Stimulated activated CD4-positive, alpha-beta T cell treated with anti-CD3 and anti-CD28 coated beads, Interleukin-1b, Interleukin-23, amount 100 ng/mL, for 1 hour (primary cell): ENCODE results near the gene RBBP7.

ENCODE experiments used
- DNase-seq, 2 donors: peaks; one replicate each; pipeline ENCODE4 v3.0.0-alpha.2; 2020; ENCODE audit warnings: low read depth in 2 of 2

RBBP7 gene

DNA sequence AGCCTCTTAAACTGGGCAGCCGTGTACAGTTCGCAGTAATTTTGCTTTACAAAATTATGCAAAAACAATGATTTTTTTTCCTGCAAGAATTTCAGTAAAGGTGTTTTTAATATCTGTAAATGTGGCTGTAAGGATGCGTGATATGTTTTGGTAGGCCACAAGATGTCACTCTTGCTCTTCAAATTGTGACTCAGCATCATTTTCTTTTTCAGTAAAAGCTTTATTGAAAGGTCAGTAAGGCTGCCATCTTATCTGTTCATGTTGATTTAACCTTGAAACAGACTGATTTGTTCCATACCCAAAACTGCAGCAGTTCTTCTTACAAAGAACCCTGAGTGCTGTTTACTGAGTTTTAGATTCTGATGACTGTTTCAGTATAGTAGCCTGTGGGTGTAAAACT lies 44.0 kb downstream of the RBBP7 start:
- DNase-seq, result no peak

DNA sequence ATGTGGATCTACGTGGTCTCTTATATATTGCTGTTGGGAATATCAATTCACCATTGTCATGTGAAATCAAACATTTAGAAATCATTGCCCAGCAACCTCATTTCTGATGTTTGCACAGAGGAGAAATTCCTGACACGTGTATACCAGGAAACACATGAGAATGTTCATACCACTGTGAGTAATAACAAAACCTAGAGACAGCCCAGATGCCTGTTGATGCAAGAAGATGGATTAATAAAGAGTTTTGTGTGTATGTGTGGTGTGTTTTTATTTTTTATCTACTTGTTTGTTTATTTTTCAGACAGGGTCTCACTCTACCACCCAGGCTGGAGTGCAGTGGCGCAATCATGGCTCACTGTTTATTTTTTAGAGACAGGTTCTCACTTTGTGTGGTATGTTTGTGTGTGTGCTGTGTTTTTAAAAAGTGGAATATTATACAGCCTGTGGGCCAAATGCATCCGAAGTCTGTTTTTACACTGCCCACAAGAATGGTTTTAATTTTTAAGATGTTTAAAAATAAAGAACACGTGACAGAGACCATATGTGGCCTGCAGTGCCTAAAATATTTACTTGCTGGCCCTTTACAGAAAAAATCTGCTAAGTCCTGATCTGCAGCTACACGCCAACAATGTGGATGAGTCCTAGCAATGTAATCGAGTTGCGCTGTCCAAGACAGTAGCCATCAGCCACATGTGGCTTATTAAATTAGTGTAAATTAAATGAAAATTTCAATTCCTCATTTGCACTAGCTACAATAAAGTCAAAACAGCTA lies 44.7 kb downstream of the RBBP7 start:
- DNase-seq, result no peak

- DNase-seq, result no peak
These were observed 47.4 kb downstream of the RBBP7 start for GRCh38 chrX:16822723-16823122.

DNA sequence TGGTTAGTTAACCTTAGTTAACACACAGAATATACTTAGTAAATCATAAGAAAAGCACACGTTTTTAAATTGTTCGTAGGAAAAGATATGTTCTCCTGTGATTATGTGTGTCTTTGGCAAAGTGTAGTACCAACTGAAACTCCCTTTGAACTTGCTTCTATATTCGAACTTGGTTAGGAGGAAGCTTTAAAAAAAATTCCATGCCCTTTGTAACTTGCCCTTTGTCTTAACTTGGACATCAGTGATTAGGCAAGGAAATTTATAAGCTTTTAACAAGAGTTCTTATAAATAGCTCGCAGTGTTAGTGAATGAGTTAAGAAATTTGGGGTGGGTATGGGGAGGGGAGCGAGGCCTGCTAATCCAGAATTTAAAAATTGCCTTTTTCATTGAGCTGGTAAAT lies 50.5 kb downstream of the RBBP7 start:
- DNase-seq, result no peak

DNA sequence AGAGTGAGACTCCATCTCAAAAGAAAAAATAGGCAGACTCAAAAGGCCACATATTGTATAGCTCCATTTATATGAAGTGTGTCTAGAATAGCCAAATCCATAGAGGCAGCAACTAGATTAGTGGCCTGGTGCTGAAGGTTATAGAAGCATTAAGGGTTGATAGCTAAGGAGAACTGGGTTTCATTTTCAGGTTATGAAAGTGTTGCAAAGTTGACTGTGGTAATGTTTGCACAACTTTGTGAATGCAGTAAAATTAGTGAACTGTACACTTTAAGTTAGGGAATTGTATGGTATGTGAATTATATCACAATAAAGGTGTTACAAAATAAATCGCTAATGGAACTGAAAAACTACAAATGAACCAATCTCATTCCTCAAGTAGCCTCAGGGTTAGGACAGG lies 55.6 kb downstream of the RBBP7 start:
- no peak for DNase-seq

- no peak for DNase-seq
These were observed 62.1 kb downstream of the RBBP7 start for GRCh38 chrX:16807976-16808542.

DNA sequence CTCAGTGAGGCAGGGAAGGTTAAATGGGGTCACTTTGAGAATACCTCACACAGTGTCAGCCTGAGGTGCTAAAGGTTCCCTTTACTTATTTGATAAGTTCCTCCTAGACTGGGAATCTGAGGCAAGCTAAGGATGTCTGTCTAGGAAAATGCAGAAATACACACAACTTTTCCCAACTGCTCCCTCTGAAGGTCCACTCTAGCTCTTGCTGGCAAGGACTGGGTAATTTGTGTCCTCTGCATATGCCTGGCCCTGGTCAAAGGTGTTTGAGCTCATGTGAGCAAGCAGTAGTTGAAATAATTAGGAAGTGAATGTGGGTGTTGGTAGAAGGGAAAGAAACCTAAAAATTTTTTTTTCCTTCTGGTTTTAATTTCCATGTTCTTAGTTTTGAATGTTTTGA lies 62.6 kb downstream of the RBBP7 start:
- DNase-seq, result no peak

GRCh38 chrX:16804923-16805464 lies 65.2 kb downstream of the RBBP7 start:
- no peak for DNase-seq

DNA sequence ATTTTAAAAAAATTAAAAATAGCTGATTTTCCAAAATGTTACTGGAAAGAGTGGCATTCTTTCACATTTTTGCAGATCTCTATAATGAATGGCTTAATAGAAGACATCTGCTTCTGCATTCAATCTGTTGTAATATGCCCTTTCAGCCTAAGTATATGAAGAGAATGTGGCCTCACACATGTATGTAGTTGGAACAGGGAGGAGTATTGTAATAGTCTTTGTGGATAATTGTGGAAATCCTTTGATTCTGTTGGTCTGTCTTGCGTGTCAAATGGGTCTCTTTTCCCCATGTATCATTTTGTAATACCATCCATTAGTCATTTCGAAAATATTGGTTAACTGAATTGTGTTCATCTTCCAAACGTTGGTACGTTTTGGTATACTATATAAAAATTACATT lies 72.3 kb downstream of the RBBP7 start:
- no peak for DNase-seq

GRCh38 chrX:16797358-16797757 lies 72.8 kb downstream of the RBBP7 start:
- no peak for DNase-seq

GRCh38 chrX:16796298-16796697 lies 73.9 kb downstream of the RBBP7 start:
- DNase-seq, result no peak
